Measurements from ENCODE around the gene MAPK8IP1. TPM values are rescaled to one million over a fixed set of nuclear protein-coding genes. Genes with fewer than 3 reads are reported as not detected.

Gene MAPK8IP1
- total and polyA plus RNA-seq, 2 experiments from 2014 or later: 5.9 to 39.4 TPM

DNA sequence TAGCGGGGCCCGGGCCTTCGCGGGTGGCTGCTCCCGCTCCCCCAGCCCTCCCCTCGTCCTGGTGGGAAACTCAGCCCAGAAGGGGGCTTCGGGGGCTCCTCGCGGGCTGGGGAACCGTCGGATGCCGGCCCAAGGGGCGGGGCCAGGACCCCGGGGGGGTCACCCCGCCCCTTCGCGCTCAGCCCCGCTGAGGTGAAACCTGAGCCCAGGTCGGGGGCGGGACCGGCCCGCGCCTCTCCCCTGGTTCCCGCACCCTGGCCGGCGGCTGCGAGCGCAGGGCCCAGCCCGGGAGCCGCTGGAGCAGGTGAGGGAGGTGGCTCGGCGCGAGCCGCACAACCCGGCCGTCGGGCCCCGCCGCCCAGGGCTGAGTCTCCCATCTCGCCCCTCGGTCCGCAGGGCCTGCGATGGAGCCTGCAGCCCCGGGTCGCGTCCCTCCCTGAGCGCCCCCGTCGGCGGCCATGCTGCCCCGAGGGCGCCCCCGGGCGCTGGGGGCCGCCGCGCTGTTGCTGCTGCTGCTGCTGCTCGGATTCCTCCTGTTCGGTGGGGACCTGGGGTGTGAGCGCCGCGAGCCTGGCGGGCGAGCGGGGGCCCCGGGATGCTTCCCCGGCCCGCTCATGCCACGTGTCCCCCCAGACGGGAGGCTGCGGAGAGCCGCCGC is 37.1 kb downstream of the MAPK8IP1 start, which contains the start of gene LARGE2:
Gene LARGE2, plus strand, starts transcription at position 232 of the 658 bp plus-strand sequence. Its CDS starts 227 bp downstream, at position 459.
- peaks cover 19% of the 10 kb centered on the region for H3K79me2 ChIP-seq (replicated peaks; ENCODE audit: insufficient read depth)
- H3K4me1 ChIP-seq (ENCODE audit: insufficient read depth): peaks cover 33% of the 10 kb centered on the region
- peak within 1 kb of the TSS; percentile 97 for H3K27ac ChIP-seq (ENCODE audit: low read depth)
- H4K20me1 ChIP-seq (replicated peaks; ENCODE audit: insufficient read depth): peaks cover 6% of the 10 kb centered on the region; the same call in 1 of the 2 replicates
- Mint-ChIP-seq H3K9me3 (no peaks in the 10 kb centered on the region; the same call in 2 of the 3 replicates), H3K27ac (peak within 1 kb of the TSS; percentile 95), H3K4me1 (peaks cover 30% of the 10 kb centered on the region), H3K36me3 (ENCODE audit: low read depth) (peaks cover 33% of the 10 kb centered on the region), H3K27me3 (ENCODE audit: insufficient read depth, low read depth, poor library complexity) (peaks cover 35% of the 10 kb centered on the region), H3K4me3 (peak within 1 kb of the TSS; percentile 90)
- peak within 1 kb of the TSS; percentile 97 for H3K4me2 ChIP-seq
- TF ChIP-seq ZNF114 (CRISPR knock-in tag; IDR thresholded peaks at IDR 0.05): no peak
- peak; percentile 1; the same call in 1 of the 2 replicates for TF ChIP-seq CREB1 (CRISPR knock-in tag; IDR thresholded peaks at IDR 0.05; ENCODE audit: low read depth)
- no peak for TF ChIP-seq ZNF331 (CRISPR knock-in tag; IDR thresholded peaks at IDR 0.05; ENCODE audit: low read depth)
- TF ChIP-seq POLR2AphosphoS5 (IDR thresholded peaks at IDR 0.05; ENCODE audit: low read depth): peak; percentile 55
- TF ChIP-seq STAT1 (IDR thresholded peaks at IDR 0.05; ENCODE audit: unreplicated experiment): no peak
- TF ChIP-seq, protein P1, sequence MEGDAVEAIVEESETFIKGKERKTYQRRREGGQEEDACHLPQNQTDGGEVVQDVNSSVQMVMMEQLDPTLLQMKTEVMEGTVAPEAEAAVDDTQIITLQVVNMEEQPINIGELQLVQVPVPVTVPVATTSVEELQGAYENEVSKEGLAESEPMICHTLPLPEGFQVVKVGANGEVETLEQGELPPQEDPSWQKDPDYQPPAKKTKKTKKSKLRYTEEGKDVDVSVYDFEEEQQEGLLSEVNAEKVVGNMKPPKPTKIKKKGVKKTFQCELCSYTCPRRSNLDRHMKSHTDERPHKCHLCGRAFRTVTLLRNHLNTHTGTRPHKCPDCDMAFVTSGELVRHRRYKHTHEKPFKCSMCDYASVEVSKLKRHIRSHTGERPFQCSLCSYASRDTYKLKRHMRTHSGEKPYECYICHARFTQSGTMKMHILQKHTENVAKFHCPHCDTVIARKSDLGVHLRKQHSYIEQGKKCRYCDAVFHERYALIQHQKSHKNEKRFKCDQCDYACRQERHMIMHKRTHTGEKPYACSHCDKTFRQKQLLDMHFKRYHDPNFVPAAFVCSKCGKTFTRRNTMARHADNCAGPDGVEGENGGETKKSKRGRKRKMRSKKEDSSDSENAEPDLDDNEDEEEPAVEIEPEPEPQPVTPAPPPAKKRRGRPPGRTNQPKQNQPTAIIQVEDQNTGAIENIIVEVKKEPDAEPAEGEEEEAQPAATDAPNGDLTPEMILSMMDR (conservative IDR thresholded peaks at IDR 0.05; ENCODE audit: low read depth in 2 of 2): 0 out of 4 replicates have a peak, but pooled peaks of 1 of the 2 experiments have one; percentile 3
- peaks cover 9% of the 10 kb centered on the region; the same call in 1 of the 2 replicates for H3K27me3 ChIP-seq (ENCODE audit: insufficient read depth)
- DNase-seq (ENCODE audit: low spot score): peak; percentile 88
- ATAC-seq: peak; percentile 61
- no peaks in the 10 kb centered on the region for H3K9me2 ChIP-seq (ENCODE audit: insufficient read depth)
- H2AFZ ChIP-seq: peak within 1 kb of the TSS; percentile 43; the same call in 1 of the 2 replicates
- no peaks in the 10 kb centered on the region for H3K36me3 ChIP-seq (ENCODE audit: insufficient read depth)
- H3F3A ChIP-seq (replicated peaks; ENCODE audit: low read depth): peaks cover 15% of the 10 kb centered on the region
- peak within 1 kb of the TSS; percentile 91 for H3K4me3 ChIP-seq

DNA sequence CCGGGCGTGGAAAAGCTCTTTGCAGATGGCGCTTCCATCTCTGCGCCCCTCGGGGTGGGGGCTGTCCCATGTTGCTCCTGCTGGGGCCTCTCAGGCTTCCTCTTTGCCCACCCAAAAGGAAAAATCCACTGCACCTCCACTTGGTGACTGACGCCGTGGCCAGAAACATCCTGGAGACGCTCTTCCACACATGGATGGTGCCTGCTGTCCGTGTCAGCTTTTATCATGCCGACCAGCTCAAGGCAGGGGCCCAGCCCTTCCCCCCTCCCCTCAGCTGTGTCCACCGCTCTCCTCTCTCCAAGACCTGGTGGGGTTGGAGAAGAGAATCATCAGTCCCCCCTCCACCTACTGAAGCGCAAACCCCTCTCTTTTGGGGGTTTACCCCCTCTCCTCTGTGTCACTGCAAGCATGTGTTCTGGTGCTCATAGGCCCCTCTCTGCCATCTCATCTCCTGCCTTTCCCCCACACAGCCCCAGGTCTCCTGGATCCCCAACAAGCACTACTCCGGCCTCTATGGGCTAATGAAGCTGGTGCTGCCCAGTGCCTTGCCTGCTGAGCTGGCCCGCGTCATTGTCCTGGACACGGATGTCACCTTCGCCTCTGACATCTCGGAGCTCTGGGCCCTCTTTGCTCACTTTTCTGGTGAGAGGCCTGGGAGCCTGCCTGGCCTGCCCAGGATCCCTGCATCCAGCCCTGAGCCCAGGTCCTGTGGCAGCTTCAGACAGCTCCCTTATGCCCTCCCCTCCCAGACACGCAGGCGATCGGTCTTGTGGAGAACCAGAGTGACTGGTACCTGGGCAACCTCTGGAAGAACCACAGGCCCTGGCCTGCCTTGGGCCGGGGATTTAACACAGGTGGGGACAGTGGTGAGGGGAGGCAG is 38.8 kb downstream of the MAPK8IP1 start:
- Mint-ChIP-seq H3K4me1 (peaks cover 27% of the 10 kb centered on the region), H3K27ac (no peak overlapping the region), H3K36me3 (ENCODE audit: low read depth) (peaks cover 42% of the 10 kb centered on the region), H3K9me3 (no peaks in the 10 kb centered on the region; the same call in 2 of the 3 replicates), H3K4me3 (peak overlapping the region; percentile 65), H3K27me3 (ENCODE audit: insufficient read depth, low read depth, poor library complexity) (peaks cover 29% of the 10 kb centered on the region)
- Histone ChIP-seq H3K9me2 (ENCODE audit: insufficient read depth) (no peaks in the 10 kb centered on the region), H3K4me1 (ENCODE audit: insufficient read depth) (peaks cover 30% of the 10 kb centered on the region), H3K4me2 (peak overlapping the region; percentile 57; the same call in 1 of the 2 replicates), H3K27ac (ENCODE audit: low read depth) (no peak overlapping the region), H3K4me3 (peak overlapping the region; percentile 36; the same call in 1 of the 2 replicates), H3F3A (replicated peaks; ENCODE audit: low read depth) (peaks cover 14% of the 10 kb centered on the region), H2AFZ (no peak overlapping the region), H3K36me3 (ENCODE audit: insufficient read depth) (no peaks in the 10 kb centered on the region), H3K27me3 (ENCODE audit: insufficient read depth) (peaks cover 9% of the 10 kb centered on the region; the same call in 1 of the 2 replicates), H3K79me2 (replicated peaks; ENCODE audit: insufficient read depth) (peaks cover 19% of the 10 kb centered on the region), H4K20me1 (replicated peaks; ENCODE audit: insufficient read depth) (peaks cover 6% of the 10 kb centered on the region; the same call in 1 of the 2 replicates)
- no peak for ATAC-seq
- no peak for DNase-seq (ENCODE audit: low spot score)
- TF ChIP-seq NANOG (IDR thresholded peaks at IDR 0.05; ENCODE audit: borderline replicate concordance) (no peak), POLR2AphosphoS5 (IDR thresholded peaks at IDR 0.05; ENCODE audit: low read depth) (no peak; the same call in 1 of the 2 replicates), ZNF114 (CRISPR knock-in tag; IDR thresholded peaks at IDR 0.05) (no peak)
